Medulla oblongata (tissue), 1 donor: ENCODE measurements around the gene MAN2B2.

Experiments
- DNase-seq: peaks from one replicate; pipeline ENCODE4 v3.0.0-alpha.2; 2015; ENCODE audit errors: extremely low spot score

MAN2B2 gene

GRCh38 chr4:6568148-6568547, 6.8 kb upstream of the MAN2B2 start:
- no peak for DNase-seq

- DNase-seq: no peak
Measured at GRCh38 chr4:6568689-6569332, 6.2 kb upstream of the MAN2B2 start.

- no peak for DNase-seq
Measured at GRCh38 chr4:6571608-6572007, 3.4 kb upstream of the MAN2B2 start.

- DNase-seq: no peak
Measured at GRCh38 chr4:6573551-6573950, 1.4 kb upstream of the MAN2B2 start.

GRCh38 chr4:6573986-6574746, 823 bp upstream of the MAN2B2 start:
- no peak for DNase-seq

- no peak for DNase-seq
Measured at GRCh38 chr4:6575503-6576240, 683 bp downstream of the MAN2B2 start.

- no peak for DNase-seq
Measured at GRCh38 chr4:6576512-6576911, 1.5 kb downstream of the MAN2B2 start.

- DNase-seq: no peak
Measured at GRCh38 chr4:6576932-6577331, 1.9 kb downstream of the MAN2B2 start.

- no peak for DNase-seq
Measured at GRCh38 chr4:6577409-6577808, 2.4 kb downstream of the MAN2B2 start.

GRCh38 chr4:6578221-6578620, 3.2 kb downstream of the MAN2B2 start:
- no peak for DNase-seq

GRCh38 chr4:6580353-6580752, 5.4 kb downstream of the MAN2B2 start:
- DNase-seq: no peak

GRCh38 chr4:6581566-6582121, 6.7 kb downstream of the MAN2B2 start:
- DNase-seq: no peak

GRCh38 chr4:6582889-6583490, 8.0 kb downstream of the MAN2B2 start:
- DNase-seq: no peak

GRCh38 chr4:6584865-6585264, 9.9 kb downstream of the MAN2B2 start:
- DNase-seq: no peak

GRCh38 chr4:6586715-6587325, 11.8 kb downstream of the MAN2B2 start:
- no peak for DNase-seq

- DNase-seq: no peak
Measured at GRCh38 chr4:6589444-6589843, 14.5 kb downstream of the MAN2B2 start.

- no peak for DNase-seq
Measured at GRCh38 chr4:6591313-6591712, 16.3 kb downstream of the MAN2B2 start.

- DNase-seq: no peak
Measured at GRCh38 chr4:6591781-6592180, 16.8 kb downstream of the MAN2B2 start.

GRCh38 chr4:6592804-6593563, 18.0 kb downstream of the MAN2B2 start:
- no peak for DNase-seq

GRCh38 chr4:6594341-6594740, 19.4 kb downstream of the MAN2B2 start:
- no peak for DNase-seq

GRCh38 chr4:6594826-6595355, 19.9 kb downstream of the MAN2B2 start:
- no peak for DNase-seq
